ENCODE data around the gene NTHL1.
A peak's percentile ranks its signal among the peaks of the same experiment; 100 is the strongest.

The NTHL1 gene

DNA sequence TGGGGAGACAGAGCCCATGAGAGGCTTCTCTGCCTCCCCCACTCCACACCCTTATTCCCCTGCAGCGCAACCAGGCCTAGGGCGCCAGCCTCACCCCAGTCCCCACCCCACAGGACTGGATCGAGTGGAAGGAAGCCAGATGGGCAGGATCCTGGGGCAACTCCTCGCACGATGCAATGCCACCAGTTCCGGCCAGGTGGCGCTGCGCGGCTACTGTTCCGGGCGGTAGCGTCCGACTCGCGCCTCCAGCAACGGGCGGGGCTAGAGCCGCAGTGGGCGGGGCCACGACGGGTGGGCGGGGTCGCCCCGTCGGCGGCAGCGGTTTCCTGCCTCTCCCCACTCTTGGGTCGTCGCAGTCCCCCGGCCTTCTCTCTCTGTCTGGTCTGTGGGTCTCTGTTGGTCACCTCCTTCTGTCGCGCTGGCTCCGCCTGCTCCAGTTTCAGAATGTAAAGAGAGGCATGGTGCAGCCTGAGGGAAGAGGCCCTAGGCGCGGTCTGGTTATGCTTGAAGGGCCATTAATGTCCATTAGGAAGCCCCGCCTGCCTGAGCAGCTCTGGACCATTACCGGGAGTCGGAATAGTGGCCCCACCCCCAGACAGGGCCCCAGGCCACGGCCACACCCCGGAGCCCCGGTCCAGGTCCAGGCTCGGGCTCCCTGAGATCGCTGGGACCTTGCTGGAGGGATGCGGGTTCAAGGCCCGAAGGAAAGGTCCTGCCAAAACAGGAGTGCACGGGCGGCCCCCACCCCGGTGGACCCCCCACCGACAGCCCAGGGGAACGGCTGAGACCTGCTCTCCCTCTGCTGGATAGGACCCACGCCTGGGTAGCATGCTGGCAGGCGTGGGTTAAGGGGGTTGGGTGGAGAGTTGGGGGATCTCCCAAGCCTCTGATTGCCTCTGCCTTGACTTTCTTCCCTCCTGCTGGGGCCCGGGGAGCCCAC, 24.3 kb downstream of the NTHL1 start:
- peak; percentile 82 for ATAC-seq
- TF ChIP-seq ZNF8 (CRISPR knock-in tag; IDR thresholded peaks at IDR 0.05) (no peak), ESRRG (CRISPR knock-in tag; IDR thresholded peaks at IDR 0.05) (no peak), ZNF70 (CRISPR knock-in tag; IDR thresholded peaks at IDR 0.05) (no peak)

DNA sequence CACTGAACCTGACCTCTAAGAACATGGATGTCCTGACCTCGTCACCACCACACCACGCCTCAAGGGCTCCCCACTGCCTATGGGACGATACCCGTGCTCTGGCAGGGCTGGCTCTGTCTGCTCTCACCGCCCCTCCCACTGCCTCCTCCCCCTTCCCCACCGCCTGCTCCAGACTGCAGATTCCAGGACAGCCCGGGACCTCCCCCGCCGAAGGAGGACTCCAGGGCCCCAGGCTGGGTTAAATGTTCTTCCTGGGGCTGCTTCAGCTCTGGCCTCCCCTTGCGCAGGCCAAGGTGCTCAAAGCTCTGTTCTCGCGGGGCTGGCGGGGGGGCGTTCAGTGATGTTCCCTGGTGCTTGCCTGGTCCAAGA, 24.9 kb downstream of the NTHL1 start:
- peak; percentile 81 for ATAC-seq
- TF ChIP-seq ZNF8 (CRISPR knock-in tag; IDR thresholded peaks at IDR 0.05) (no peak), ZNF70 (CRISPR knock-in tag; IDR thresholded peaks at IDR 0.05) (no peak), ZNF565 (CRISPR knock-in tag; conservative IDR thresholded peaks at IDR 0.05; ENCODE audit: low read depth) (no peak), CSDC2 (CRISPR knock-in tag; IDR thresholded peaks at IDR 0.05) (no peak), BACH2 (CRISPR knock-in tag; IDR thresholded peaks at IDR 0.05; ENCODE audit: borderline replicate concordance) (no peak)
- TF ChIP-seq, protein P1, sequence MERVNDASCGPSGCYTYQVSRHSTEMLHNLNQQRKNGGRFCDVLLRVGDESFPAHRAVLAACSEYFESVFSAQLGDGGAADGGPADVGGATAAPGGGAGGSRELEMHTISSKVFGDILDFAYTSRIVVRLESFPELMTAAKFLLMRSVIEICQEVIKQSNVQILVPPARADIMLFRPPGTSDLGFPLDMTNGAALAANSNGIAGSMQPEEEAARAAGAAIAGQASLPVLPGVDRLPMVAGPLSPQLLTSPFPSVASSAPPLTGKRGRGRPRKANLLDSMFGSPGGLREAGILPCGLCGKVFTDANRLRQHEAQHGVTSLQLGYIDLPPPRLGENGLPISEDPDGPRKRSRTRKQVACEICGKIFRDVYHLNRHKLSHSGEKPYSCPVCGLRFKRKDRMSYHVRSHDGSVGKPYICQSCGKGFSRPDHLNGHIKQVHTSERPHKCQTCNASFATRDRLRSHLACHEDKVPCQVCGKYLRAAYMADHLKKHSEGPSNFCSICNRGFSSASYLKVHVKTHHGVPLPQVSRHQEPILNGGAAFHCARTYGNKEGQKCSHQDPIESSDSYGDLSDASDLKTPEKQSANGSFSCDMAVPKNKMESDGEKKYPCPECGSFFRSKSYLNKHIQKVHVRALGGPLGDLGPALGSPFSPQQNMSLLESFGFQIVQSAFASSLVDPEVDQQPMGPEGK (CRISPR knock-in tag; IDR thresholded peaks at IDR 0.05; ENCODE audit: borderline replicate concordance) = no peak
- TF ChIP-seq, protein P2, sequence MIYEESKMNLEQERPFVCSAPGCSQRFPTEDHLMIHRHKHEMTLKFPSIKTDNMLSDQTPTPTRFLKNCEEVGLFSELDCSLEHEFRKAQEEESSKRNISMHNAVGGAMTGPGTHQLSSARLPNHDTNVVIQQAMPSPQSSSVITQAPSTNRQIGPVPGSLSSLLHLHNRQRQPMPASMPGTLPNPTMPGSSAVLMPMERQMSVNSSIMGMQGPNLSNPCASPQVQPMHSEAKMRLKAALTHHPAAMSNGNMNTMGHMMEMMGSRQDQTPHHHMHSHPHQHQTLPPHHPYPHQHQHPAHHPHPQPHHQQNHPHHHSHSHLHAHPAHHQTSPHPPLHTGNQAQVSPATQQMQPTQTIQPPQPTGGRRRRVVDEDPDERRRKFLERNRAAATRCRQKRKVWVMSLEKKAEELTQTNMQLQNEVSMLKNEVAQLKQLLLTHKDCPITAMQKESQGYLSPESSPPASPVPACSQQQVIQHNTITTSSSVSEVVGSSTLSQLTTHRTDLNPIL (CRISPR knock-in tag; IDR thresholded peaks at IDR 0.05; ENCODE audit: low read depth) = no peak
- TF ChIP-seq, protein P3, sequence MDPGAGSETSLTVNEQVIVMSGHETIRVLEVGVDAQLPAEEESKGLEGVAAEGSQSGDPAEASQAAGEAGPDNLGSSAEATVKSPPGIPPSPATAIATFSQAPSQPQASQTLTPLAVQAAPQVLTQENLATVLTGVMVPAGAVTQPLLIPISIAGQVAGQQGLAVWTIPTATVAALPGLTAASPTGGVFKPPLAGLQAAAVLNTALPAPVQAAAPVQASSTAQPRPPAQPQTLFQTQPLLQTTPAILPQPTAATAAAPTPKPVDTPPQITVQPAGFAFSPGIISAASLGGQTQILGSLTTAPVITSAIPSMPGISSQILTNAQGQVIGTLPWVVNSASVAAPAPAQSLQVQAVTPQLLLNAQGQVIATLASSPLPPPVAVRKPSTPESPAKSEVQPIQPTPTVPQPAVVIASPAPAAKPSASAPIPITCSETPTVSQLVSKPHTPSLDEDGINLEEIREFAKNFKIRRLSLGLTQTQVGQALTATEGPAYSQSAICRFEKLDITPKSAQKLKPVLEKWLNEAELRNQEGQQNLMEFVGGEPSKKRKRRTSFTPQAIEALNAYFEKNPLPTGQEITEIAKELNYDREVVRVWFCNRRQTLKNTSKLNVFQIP (CRISPR knock-in tag; IDR thresholded peaks at IDR 0.05; ENCODE audit: borderline replicate concordance, low read depth) = no peak

DNA sequence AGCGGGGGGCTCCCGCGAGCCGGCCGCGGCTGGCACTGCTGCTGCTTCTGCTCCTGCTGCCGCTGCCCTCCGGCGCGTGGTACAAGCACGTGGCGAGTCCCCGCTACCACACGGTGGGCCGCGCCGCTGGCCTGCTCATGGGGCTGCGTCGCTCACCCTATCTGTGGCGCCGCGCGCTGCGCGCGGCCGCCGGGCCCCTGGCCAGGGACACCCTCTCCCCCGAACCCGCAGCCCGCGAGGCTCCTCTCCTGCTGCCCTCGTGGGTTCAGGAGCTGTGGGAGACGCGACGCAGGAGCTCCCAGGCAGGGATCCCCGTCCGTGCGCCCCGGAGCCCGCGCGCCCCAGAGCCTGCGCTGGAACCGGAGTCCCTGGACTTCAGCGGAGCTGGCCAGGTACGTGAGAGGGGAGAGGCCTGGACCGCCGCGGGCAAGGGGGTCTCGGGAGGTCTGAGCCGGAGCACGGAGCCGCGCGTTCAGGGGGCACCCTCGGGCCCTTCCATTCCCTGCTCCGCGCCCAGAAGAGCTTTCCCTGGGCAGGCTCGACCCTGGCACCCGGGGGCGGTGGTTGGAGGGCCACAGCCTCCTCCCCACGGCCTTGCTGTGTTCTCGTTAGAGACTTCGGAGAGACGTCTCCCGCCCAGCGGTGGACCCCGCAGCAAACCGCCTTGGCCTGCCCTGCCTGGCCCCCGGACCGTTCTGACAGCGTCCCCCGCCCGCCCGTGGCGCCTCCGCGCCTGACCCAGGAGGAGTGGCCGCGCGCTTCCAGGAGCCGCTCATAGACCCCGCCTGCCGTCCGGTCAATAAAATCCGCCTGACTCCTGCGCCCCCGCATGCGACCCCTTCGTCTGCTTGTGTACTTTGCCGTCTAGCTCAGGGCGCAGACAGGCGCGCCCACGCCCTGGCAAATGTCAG, 27.5 kb downstream of the NTHL1 start:
- TF ChIP-seq ZFP3 (CRISPR knock-in tag; IDR thresholded peaks at IDR 0.05) = no peak
- TF ChIP-seq, protein P1 (CRISPR knock-in tag; IDR thresholded peaks at IDR 0.05; ENCODE audit: borderline replicate concordance) = no peak
- no peak for TF ChIP-seq ZFP30 (CRISPR knock-in tag; IDR thresholded peaks at IDR 0.05)
- no peak for TF ChIP-seq SNAI2 (CRISPR knock-in tag; IDR thresholded peaks at IDR 0.05)
- TF ChIP-seq PPARA (CRISPR knock-in tag; IDR thresholded peaks at IDR 0.05; ENCODE audit: borderline replicate concordance) = no peak
- TF ChIP-seq, protein P3 (CRISPR knock-in tag; IDR thresholded peaks at IDR 0.05; ENCODE audit: borderline replicate concordance, low read depth) = no peak
- no peak for TF ChIP-seq TCF4 (CRISPR knock-in tag; IDR thresholded peaks at IDR 0.05; ENCODE audit: borderline replicate concordance)
- TF ChIP-seq ZNF70 (CRISPR knock-in tag; IDR thresholded peaks at IDR 0.05) = no peak
- TF ChIP-seq ZC3H10 (CRISPR knock-in tag; IDR thresholded peaks at IDR 0.05) = no peak
- TF ChIP-seq ARNTL (CRISPR knock-in tag; IDR thresholded peaks at IDR 0.05; ENCODE audit: borderline replicate concordance, low read depth) = no peak
- TF ChIP-seq TOX (CRISPR knock-in tag; IDR thresholded peaks at IDR 0.05; ENCODE audit: borderline replicate concordance) = no peak
- TF ChIP-seq, protein P4, sequence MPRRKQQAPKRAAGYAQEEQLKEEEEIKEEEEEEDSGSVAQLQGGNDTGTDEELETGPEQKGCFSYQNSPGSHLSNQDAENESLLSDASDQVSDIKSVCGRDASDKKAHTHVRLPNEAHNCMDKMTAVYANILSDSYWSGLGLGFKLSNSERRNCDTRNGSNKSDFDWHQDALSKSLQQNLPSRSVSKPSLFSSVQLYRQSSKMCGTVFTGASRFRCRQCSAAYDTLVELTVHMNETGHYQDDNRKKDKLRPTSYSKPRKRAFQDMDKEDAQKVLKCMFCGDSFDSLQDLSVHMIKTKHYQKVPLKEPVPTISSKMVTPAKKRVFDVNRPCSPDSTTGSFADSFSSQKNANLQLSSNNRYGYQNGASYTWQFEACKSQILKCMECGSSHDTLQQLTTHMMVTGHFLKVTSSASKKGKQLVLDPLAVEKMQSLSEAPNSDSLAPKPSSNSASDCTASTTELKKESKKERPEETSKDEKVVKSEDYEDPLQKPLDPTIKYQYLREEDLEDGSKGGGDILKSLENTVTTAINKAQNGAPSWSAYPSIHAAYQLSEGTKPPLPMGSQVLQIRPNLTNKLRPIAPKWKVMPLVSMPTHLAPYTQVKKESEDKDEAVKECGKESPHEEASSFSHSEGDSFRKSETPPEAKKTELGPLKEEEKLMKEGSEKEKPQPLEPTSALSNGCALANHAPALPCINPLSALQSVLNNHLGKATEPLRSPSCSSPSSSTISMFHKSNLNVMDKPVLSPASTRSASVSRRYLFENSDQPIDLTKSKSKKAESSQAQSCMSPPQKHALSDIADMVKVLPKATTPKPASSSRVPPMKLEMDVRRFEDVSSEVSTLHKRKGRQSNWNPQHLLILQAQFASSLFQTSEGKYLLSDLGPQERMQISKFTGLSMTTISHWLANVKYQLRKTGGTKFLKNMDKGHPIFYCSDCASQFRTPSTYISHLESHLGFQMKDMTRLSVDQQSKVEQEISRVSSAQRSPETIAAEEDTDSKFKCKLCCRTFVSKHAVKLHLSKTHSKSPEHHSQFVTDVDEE (CRISPR knock-in tag; IDR thresholded peaks at IDR 0.05) = no peak
- ATAC-seq = no peak
